ENCODE results near the gene CLDND2. TPM values are rescaled to one million over a fixed set of nuclear protein-coding genes. Genes with fewer than 3 reads are reported as not detected.

The CLDND2 gene, protein sequence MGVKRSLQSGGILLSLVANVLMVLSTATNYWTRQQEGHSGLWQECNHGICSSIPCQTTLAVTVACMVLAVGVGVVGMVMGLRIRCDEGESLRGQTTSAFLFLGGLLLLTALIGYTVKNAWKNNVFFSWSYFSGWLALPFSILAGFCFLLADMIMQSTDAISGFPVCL
- 6.1 to 12.5 TPM (median 10.5 TPM) in 5 replicates for total RNA-seq (2022; extraction: Qiagen RNA extraction)

DNA sequence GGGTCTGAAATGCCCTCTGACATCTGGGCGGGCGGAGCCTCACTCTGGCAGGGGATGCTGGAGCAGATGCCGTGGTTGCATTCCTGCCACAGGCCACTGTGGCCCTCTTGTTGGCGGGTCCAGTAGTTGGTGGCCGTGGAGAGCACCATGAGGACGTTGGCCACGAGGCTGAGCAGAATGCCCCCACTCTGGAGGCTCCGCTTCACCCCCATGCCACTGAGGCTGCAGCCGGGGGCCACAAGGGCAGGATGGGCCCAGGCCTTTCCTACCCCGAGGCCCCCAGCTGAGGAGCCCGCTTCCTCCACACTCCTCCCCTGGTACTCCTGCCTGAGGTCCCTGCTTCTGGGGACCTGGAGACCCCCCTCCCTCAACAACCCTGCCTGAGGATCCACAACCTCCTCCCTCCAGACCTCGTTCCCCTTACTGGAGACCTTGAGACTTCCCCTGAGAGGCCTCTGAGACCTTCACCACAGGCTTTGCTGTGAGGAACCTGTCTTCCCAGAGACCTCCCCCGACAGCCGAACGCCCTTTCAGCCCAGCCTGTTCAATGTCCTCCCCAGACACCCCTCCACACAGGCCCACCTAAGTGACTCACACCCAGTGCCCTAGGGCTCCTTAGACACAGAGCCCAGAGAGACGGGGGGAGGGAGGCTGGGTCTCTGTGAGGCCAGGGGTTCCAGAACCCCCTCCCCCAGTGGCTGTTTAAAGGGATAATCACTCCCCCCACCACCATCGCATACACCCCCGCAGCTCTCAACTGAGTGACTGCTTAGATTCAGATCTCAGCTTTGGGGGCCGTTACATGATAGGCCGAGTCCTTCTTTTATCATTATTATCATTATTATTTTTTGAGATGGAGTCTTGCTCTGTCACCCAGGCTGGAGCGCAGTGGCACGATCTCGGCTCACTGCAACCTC lies at the start of gene CLDND2:
TSS of gene CLDND2 (minus strand) at position 638 of the 917 bp plus-strand sequence. CDS start at position 212, 426 bp downstream.

DNA sequence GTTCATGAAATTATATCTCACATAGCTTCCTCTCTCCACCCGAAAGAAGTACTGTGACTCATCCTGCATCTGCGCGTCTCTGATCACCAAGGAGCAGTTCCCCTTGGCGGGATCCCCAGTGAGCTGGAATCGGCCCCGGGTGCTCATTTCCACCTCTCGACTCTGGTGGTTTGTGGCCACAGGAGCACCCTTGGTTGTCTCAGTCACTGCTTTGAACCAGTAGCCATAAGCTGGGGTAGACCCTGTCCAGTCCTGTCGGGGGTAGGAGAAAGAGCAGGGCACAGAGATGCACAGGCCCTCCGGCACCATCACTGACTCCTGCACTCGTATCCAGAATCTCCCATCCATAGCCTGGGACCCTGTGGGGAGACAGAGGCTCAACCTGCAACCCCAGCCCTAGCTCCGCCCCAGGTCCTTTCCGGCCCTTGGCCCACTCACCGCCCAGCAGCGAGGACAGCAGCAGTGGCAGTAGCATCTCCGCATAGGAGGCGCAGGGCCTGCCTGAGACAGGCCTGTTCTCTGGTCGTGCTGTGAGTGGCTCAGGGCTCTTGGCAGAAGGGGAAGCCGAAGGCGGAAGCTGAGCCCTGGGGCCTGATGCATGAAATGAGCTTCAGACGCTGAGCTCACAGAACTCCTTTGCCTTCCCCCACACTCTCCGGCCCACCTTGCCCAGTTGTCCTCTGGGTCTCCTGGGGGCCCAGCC lies 48.5 kb upstream of the CLDND2 start, which contains the start of gene SIGLEC10:
TSS of gene SIGLEC10 (minus strand) at position 536 of the 703 bp plus-strand sequence. CDS start at position 475, 61 bp downstream.

DNA sequence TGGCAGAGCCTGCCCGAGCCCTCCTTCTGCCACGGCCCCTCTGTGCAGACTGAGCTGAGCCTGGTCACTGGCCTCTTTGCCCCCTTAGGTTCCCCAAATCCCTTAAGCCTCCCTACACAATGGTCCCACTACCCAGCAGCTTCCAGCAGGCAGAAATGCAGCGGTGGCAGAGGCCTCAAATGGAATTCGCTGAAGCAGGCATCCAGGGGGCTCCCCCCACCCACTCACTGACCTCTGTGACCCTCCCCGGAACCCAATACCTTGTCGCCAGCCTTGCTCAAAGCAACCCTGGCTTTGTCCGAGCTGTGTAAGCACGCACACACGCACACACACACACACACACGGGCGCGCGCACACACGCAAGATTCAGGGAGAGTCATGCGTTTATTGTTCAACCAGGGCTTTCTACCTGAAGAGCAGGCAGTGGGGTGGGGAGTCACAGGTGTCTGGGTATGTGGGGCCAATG lies 19.2 kb upstream of the CLDND2 start, which contains the start of gene LIM2:
TSS of gene LIM2 (minus strand) at position 51 of the 466 bp plus-strand sequence. CDS start 531 bp downstream, outside the sequence.

DNA sequence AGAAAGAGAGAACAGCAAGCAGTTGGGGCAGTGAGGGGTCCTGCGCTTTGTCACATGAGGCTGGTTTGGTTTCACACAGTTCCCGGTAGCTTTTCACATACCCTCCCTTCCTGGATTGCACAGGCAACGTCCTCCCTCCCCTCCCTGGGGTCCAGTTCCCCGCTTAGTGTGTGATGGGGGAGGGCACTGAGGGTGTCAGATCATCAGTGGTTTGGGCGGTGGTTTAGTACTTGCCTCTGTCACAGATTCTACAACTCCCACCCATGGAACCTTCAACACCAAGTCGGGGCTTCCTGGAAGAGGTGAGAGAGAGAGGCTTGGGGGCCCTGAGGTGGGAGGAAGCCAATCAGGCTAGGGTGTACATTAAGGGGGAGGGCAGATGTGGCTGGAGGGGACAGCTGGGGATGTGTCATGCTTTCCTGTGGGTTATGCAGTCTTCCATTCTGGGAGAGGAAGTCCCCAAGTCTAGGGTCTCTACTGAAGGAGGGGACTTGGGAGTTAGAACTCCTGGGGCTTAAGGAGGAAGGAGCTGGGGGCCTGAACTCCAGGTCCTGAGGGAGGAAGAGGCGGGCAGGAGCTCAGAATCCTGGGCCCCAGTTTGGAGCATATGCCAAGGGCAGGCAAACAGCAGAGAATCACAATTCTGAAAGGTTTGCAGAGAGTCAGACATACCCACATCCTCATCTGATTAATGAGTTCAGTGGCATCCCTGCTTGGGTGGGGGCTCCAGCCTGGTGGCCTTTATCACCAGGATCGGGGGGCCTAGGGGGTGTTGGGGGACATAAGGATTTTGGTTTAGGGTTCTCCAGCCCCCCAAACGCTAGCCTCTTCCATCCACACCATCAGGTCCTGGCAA lies 4.1 kb upstream of the CLDND2 start, which contains the start of gene NKG7:
TSS of gene NKG7 (minus strand) at position 6 of the 856 bp plus-strand sequence. CDS start 119 bp downstream, outside the sequence.

DNA sequence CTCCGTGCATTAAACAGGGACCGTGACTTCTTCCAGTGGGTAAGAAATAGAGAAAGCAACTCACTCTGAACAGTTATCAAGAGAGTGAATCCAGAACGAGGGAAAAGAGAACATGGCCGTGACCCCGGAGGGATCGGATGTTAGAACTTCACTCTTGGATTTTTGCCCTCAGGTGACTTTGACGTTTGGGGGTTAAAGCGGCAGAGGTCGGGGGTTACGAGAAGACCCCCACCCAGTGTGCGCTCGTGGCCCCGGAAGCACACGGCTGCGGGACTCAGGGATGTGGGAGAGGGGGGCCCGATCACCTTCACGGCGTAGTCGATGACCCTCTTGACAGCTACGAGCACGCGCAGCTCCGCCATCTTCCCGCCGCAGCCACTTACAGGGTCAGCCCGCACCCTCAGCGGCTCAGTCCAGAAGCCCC lies 2.8 kb downstream of the CLDND2 start, which contains the start of gene ETFB:
TSS of gene ETFB (minus strand) at position 424 of the 424 bp plus-strand sequence. CDS start at position 362, 62 bp downstream.

DNA sequence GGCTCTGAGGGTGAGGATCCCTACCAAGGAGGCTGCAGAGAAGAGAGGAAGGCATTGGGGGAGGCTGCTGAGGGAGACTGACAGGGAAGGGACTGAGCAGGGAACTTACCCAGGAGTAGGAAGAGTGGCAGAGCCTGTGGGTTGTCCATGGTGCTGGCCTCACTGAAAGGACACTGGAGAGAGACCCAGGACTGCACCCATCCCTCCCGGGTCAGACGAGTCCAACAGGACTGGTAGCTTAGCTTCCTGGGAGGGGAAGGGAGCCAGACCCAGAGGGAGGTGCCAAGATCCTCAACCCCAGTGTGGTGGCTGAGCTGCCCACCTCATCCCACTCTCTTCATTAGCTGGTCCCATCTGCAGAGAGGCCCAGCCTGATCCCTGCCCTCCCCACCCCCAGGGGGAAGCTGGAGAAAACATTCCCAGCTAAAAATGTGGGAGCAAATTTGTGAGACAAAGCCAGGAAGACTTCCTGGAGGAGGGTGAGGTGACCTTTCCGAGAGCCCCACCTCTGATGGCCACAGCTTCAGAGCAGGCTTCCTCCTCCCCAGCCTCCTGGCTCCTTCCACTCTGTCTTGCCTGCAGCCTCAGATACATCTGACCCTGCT lies 26.7 kb downstream of the CLDND2 start, which contains the start of gene VSIG10L:
TSS of gene VSIG10L (minus strand) at position 164 of the 605 bp plus-strand sequence. CDS start at position 149, 15 bp downstream.

Other genes starting within 250 kb of the CLDND2 start
- gene SIGLEC9, start 244.1 kb downstream of the CLDND2 start, total RNA-seq (2022; extraction: Qiagen RNA extraction) = not detected in 5 replicates
- not detected in 5 replicates for gene SIGLEC7, start 226.7 kb downstream of the CLDND2 start, total RNA-seq (2022; extraction: Qiagen RNA extraction)
- 0.44 TPM in 1 of 5 replicates, not detected in the others for gene CD33, start 143.9 kb downstream of the CLDND2 start, total RNA-seq (2022; extraction: Qiagen RNA extraction)
- gene SIGLECL1, start 117.9 kb downstream of the CLDND2 start, total RNA-seq (2022; extraction: Qiagen RNA extraction) = not detected in 5 replicates
- 0.02 to 0.05 TPM (median 0.03 TPM) in 4 of 5 replicates, not detected in the other for gene IGLON5, start 57.4 kb downstream of the CLDND2 start, total RNA-seq (2022; extraction: Qiagen RNA extraction)
- 6.8 to 12.2 TPM (median 10.4 TPM) in 5 replicates for gene VSIG10L, start 26.9 kb downstream of the CLDND2 start, total RNA-seq (2022; extraction: Qiagen RNA extraction)
- gene ETFB, start 2.6 kb downstream of the CLDND2 start, total RNA-seq (2022; extraction: Qiagen RNA extraction) = 221 to 254 TPM (median 236 TPM) in 5 replicates
- gene NKG7, start 3.7 kb upstream of the CLDND2 start, total RNA-seq (2022; extraction: Qiagen RNA extraction) = not detected in 5 replicates
- not detected in 5 replicates for gene LIM2, start 19.0 kb upstream of the CLDND2 start, total RNA-seq (2022; extraction: Qiagen RNA extraction)
- gene C19orf84, start 21.6 kb upstream of the CLDND2 start, total RNA-seq (2022; extraction: Qiagen RNA extraction) = not detected in 5 replicates
- 0.05 TPM in 1 of 5 replicates, not detected in the others for gene SIGLEC10, start 48.6 kb upstream of the CLDND2 start, total RNA-seq (2022; extraction: Qiagen RNA extraction)
- gene SIGLEC8, start 89.5 kb upstream of the CLDND2 start, total RNA-seq (2022; extraction: Qiagen RNA extraction) = not detected in 5 replicates
- gene CEACAM18, start 109.5 kb upstream of the CLDND2 start, total RNA-seq (2022; extraction: Qiagen RNA extraction) = not detected in 5 replicates
- not detected in 5 replicates for gene SIGLEC12, start 132.8 kb upstream of the CLDND2 start, total RNA-seq (2022; extraction: Qiagen RNA extraction)
- not detected in 5 replicates for gene SIGLEC6, start 162.7 kb upstream of the CLDND2 start, total RNA-seq (2022; extraction: Qiagen RNA extraction)
- 2.8 to 5.3 TPM (median 4.4 TPM) in 5 replicates for gene ZNF175, start 202.3 kb upstream of the CLDND2 start, total RNA-seq (2022; extraction: Qiagen RNA extraction)

Measured in A549 treated with CORT108297 at 1 μM for 4 hours (cell line).